Thyroid gland (tissue), 4 donors: ENCODE measurements around the gene TPRG1. TPM values are rescaled to one million over a fixed set of nuclear protein-coding genes. Genes with fewer than 3 reads are reported as not detected.

Experiments used
- DNase-seq, 2 donors: peaks; one replicate each; pipeline ENCODE4 v3.0.0-alpha.2; 2019
- H3K27ac ChIP-seq, 3 donors: fragments of 200-600 bp; sonication (generic); 1 replicate in 2 of 3; 2 replicates in 1 of 3; pipeline ENCODE4 v1.5.1; 2016 to 2019; ENCODE audit warnings: mild to moderate bottlenecking in 1 of 3, moderate library complexity in 1 of 3
- H3K27me3 ChIP-seq: fragments of 200-600 bp; sonication (generic); one replicate; pipeline ENCODE4 v1.5.1; 2019
- H3K36me3 ChIP-seq, 2 donors: fragments of 200-600 bp; sonication (generic); one replicate each; pipeline ENCODE4 v1.5.1; 2016 to 2019
- H3K4me1 ChIP-seq, 2 donors: fragments of 200-600 bp; sonication (generic); one replicate each; pipeline ENCODE4 v1.5.1; 2017 to 2019
- H3K4me3 ChIP-seq, 3 donors: fragments of 200-600 bp; sonication (generic); replicated peaks in 1 of 3; 1 replicate in 2 of 3; 2 replicates in 1 of 3; pipeline ENCODE4 v1.5.1; 2016; ENCODE audit warnings: mild to moderate bottlenecking in 1 of 3
- H3K9me3 ChIP-seq: fragments of 200-600 bp; sonication (generic); one replicate; pipeline ENCODE4 v1.5.1; 2017
- CTCF ChIP-seq, 6 experiments: fragments of 200-600 bp in 3 of 6; fragments of 450-650 bp in 3 of 6; sonication (generic) in 3 of 6; IDR thresholded peaks; one replicate each; pipeline ENCODE4 v1.5.1; 2016 to 2019; ENCODE audit warnings: antibody characterized with exemption in 6 of 6, mild to moderate bottlenecking in 2 of 6, inconsistent platforms in 1 of 6, moderate library complexity in 1 of 6
- POLR2A ChIP-seq, 2 donors: fragments of 450-650 bp; IDR thresholded peaks; one replicate each; pipeline ENCODE4 v1.6.1; 2017; ENCODE audit warnings: antibody characterized with exemption in 2 of 2, mild to moderate bottlenecking in 2 of 2, moderate library complexity in 1 of 2
- WGBS, 2 donors: methylation state at CpG; one replicate each; pipeline ENCODE4 v1.1.5; 2017; 5-methylcytosine and 5-hydroxymethylcytosine counted together
- intact Hi-C: fragments of 100-400 bp; cut with DNase I; formaldehyde crosslinking; loops from one replicate; pipeline ENCODE4 v1.15.1; 2023
- total RNA-seq, 4 donors: library from RNA; depleted of rRNA; stranded (reverse); fragments of >200 nt; gene quantifications; one replicate each; pipeline ENCODE4 v1.2.3, GENCODE V29; 2016

TPRG1 gene
- total RNA-seq, 4 donors from 2014 or later: 2.0 to 10.5 (median 5.7) TPM

GRCh38 chr3:189146848-189147247 is 24.9 kb upstream of the TPRG1 start:
- H3K4me3 ChIP-seq: no peak overlapping the region
- DNase-seq: no peak
- no peak for TF ChIP-seq CTCF (IDR thresholded peaks at IDR 0.05)
- no peak for TF ChIP-seq POLR2A (IDR thresholded peaks at IDR 0.05)
- no peaks in the 10 kb centered on the region for H3K27me3 ChIP-seq
- peaks cover 7 to 13% of the 10 kb centered on the region in 2 donors for H3K4me1 ChIP-seq
- no peaks in the 10 kb centered on the region for H3K36me3 ChIP-seq
- WGBS, 2 donors: 69 to 73% methylated on average over 2 of the region's 2 CpGs
- H3K9me3 ChIP-seq: no peaks in the 10 kb centered on the region
- peak overlapping the region in 1 of 3 donors; percentile 29 for H3K27ac ChIP-seq
- intact Hi-C loops: loop anchor here (5.0 to 10.0 kb wide), 2 partner anchors 182 to 1410 kb away; no protein-coding TSS in a partner anchor

DNA sequence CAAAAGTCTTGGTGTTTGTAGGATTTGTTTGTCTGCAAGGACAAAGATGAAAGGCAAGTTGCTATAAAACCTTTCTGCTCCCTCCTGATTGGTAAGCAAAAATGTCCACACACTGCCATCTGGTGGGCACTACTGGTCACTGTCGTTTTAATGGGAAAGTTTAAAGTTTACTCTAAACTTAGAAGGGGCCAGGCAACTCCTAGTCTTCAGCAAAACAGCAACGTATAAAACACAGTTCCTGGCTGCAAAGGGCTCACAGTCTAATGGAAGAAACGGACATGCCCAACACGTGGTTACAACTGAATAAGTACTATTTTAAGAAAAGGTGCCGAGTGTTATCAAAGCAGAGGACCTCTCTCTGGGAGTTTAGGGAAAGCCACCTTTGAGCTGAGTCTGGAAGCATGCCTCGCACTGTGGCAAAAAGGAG is 23.7 kb upstream of the TPRG1 start:
- no peak overlapping the region for H3K4me3 ChIP-seq
- H3K27ac ChIP-seq: peak overlapping the region in 2 of 3 donors; percentile 29 to 49
- H3K27me3 ChIP-seq: no peaks in the 10 kb centered on the region
- H3K9me3 ChIP-seq: no peaks in the 10 kb centered on the region
- H3K4me1 ChIP-seq: peaks cover 7 to 13% of the 10 kb centered on the region in 2 donors
- 13 to 20% methylated on average over 6 of the region's 6 CpGs for WGBS, 2 donors
- H3K36me3 ChIP-seq: no peaks in the 10 kb centered on the region
- peak; percentile 67 to 77 for DNase-seq
- intact Hi-C loops: loop anchor here (5.0 to 10.0 kb wide), 2 partner anchors 183 to 1411 kb away; no protein-coding TSS in a partner anchor
- peak; percentile 40 to 89 (median 81) for TF ChIP-seq CTCF (IDR thresholded peaks at IDR 0.05)
- TF ChIP-seq POLR2A (IDR thresholded peaks at IDR 0.05): no peak

GRCh38 chr3:189149203-189149602 is 22.6 kb upstream of the TPRG1 start:
- intact Hi-C loops: loop anchor here (5.0 to 10.0 kb wide), 2 partner anchors 184 to 1412 kb away; no protein-coding TSS in a partner anchor

GRCh38 chr3:189157232-189158007 is 14.4 kb upstream of the TPRG1 start:
- no peak for DNase-seq
- Histone ChIP-seq H3K27me3 (no peaks in the 10 kb centered on the region), H3K27ac (no peak overlapping the region), H3K4me1 (no peaks in the 10 kb centered on the region), H3K4me3 (no peak overlapping the region), H3K9me3 (no peaks in the 10 kb centered on the region), H3K36me3 (no peaks in the 10 kb centered on the region)
- TF ChIP-seq CTCF (IDR thresholded peaks at IDR 0.05): no peak
- TF ChIP-seq POLR2A (IDR thresholded peaks at IDR 0.05): no peak
- intact Hi-C loops: no loop called here
- 89 to 91% methylated on average over 11 of the region's 11 CpGs for WGBS, 2 donors

More at GRCh38 chr3:189149203-189149602, 22.6 kb upstream of the TPRG1 start:
- Histone ChIP-seq H3K4me1 (peaks cover 7 to 13% of the 10 kb centered on the region in 2 donors), H3K27ac (no peak overlapping the region), H3K36me3 (no peaks in the 10 kb centered on the region), H3K27me3 (no peaks in the 10 kb centered on the region), H3K4me3 (no peak overlapping the region), H3K9me3 (no peaks in the 10 kb centered on the region)
- 47 to 50% methylated on average over 3 of the region's 3 CpGs for WGBS, 2 donors
- TF ChIP-seq POLR2A (IDR thresholded peaks at IDR 0.05) (no peak), CTCF (IDR thresholded peaks at IDR 0.05) (no peak)
- no peak for DNase-seq

GRCh38 chr3:189158034-189158433 is 13.7 kb upstream of the TPRG1 start:
- Histone ChIP-seq H3K4me1 (no peaks in the 10 kb centered on the region), H3K36me3 (no peaks in the 10 kb centered on the region), H3K27ac (no peak overlapping the region), H3K27me3 (no peaks in the 10 kb centered on the region), H3K4me3 (no peak overlapping the region), H3K9me3 (no peaks in the 10 kb centered on the region)
- TF ChIP-seq CTCF (IDR thresholded peaks at IDR 0.05) (no peak), POLR2A (IDR thresholded peaks at IDR 0.05) (no peak)
- intact Hi-C loops: no loop called here
- DNase-seq: no peak
- WGBS, 2 donors: 92 to 96% methylated on average over 7 of the region's 7 CpGs
